Vagina (tissue), 2 donors: Measurements from ENCODE around the gene ARHGEF4. TPM values are rescaled to one million over a fixed set of nuclear protein-coding genes. Genes with fewer than 3 reads are reported as not detected.
A peak's percentile ranks its signal among the peaks of the same experiment; 100 is the strongest.

ENCODE experiments used
- DNase-seq, 2 donors: peaks; one replicate each; pipeline ENCODE4 v3.0.0-alpha.2; 2017; ENCODE audit errors: extremely low spot score in 2 of 2
- H3K27ac ChIP-seq: fragments of 200-600 bp; sonication (generic); one replicate; pipeline ENCODE4 v1.5.1; 2019
- H3K27me3 ChIP-seq: fragments of 200-600 bp; sonication (generic); one replicate; pipeline ENCODE4 v1.5.1; 2019
- H3K36me3 ChIP-seq, 2 donors: fragments of 200-600 bp; sonication (generic); one replicate each; pipeline ENCODE4 v1.5.1; 2017 to 2019
- H3K4me1 ChIP-seq: fragments of 200-600 bp; sonication (generic); one replicate; pipeline ENCODE4 v1.5.1; 2019
- H3K4me3 ChIP-seq, 2 donors: fragments of 200-600 bp; sonication (generic); 1 replicate in 1 of 2; 2 replicates in 1 of 2; pipeline ENCODE4 v1.5.1; 2016 to 2019
- H3K9me3 ChIP-seq: fragments of 200-600 bp; sonication (generic); one replicate; pipeline ENCODE4 v1.5.1; 2019
- POLR2A ChIP-seq, 2 donors: fragments of 450-650 bp; IDR thresholded peaks; one replicate each; pipeline ENCODE4 v1.6.1; 2017; ENCODE audit warnings: antibody characterized with exemption in 2 of 2, mild to moderate bottlenecking in 2 of 2, moderate library complexity in 2 of 2
- POLR2AphosphoS5 ChIP-seq, 2 donors: sonication (generic); formaldehyde crosslinking; IDR thresholded peaks; one replicate each; pipeline ENCODE4 v1.9.0; 2017; ENCODE audit warnings: antibody characterized with exemption in 2 of 2, mild to moderate bottlenecking in 2 of 2, low read depth in 1 of 2; ENCODE audit not compliant: insufficient read depth in 1 of 2
- intact Hi-C: fragments of 100-400 bp; cut with DNase I; formaldehyde crosslinking; loops from one replicate; pipeline ENCODE4 v1.15.1; 2023
- total RNA-seq: library from RNA; depleted of rRNA; stranded (reverse); fragments of >200 nt; gene quantifications from one replicate; pipeline ENCODE4 v1.2.3, GENCODE V29; 2016
- TF ChIP-seq, protein P1 (sequence below), 3 experiments: fragments of 450-650 bp in 2 of 3; fragments of 200-600 bp in 1 of 3; sonication (generic) in 1 of 3; IDR thresholded peaks; one replicate each; pipeline ENCODE4 v1.5.1; 2017 to 2019; ENCODE audit warnings: antibody characterized with exemption in 3 of 3, mild to moderate bottlenecking in 2 of 3, moderate library complexity in 2 of 3

The ARHGEF4 gene
- total RNA-seq, 1 donor from 2014 or later, result 116 TPM

DNA sequence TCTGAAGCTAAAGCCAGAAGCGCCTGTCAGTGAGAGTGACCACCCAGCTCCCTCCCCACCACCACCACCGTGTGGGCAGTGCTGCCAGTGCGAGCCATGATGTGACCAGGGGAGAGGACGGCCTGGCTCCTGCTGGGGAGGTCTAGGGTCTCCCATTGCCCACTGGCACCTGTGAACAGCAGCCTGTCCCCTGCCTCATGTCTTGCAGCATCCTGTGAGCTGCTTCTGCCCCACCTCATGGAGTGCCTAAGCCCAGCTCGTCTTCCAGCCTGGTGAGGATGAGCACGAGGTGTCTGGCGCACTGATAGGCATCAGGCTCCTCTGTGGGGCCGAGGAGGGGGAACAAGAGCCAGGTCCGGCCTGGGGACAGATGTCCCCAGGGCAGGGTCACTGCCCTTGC, 195.2 kb downstream of the ARHGEF4 start:
- TF ChIP-seq POLR2AphosphoS5 (IDR thresholded peaks at IDR 0.05; ENCODE audit: insufficient read depth in 1 of 2, low read depth in 1 of 2) (no peak), POLR2A (IDR thresholded peaks at IDR 0.05) (no peak)
- TF ChIP-seq, protein P1, sequence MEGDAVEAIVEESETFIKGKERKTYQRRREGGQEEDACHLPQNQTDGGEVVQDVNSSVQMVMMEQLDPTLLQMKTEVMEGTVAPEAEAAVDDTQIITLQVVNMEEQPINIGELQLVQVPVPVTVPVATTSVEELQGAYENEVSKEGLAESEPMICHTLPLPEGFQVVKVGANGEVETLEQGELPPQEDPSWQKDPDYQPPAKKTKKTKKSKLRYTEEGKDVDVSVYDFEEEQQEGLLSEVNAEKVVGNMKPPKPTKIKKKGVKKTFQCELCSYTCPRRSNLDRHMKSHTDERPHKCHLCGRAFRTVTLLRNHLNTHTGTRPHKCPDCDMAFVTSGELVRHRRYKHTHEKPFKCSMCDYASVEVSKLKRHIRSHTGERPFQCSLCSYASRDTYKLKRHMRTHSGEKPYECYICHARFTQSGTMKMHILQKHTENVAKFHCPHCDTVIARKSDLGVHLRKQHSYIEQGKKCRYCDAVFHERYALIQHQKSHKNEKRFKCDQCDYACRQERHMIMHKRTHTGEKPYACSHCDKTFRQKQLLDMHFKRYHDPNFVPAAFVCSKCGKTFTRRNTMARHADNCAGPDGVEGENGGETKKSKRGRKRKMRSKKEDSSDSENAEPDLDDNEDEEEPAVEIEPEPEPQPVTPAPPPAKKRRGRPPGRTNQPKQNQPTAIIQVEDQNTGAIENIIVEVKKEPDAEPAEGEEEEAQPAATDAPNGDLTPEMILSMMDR (IDR thresholded peaks at IDR 0.05), result no peak
- Histone ChIP-seq H3K9me3 (no peaks in the 10 kb centered on the region), H3K36me3 (no peaks in the 10 kb centered on the region), H3K4me1 (peaks cover 19% of the 10 kb centered on the region), H3K27me3 (no peaks in the 10 kb centered on the region), H3K27ac (no peak overlapping the region), H3K4me3 (no peak overlapping the region)
- DNase-seq, result no peak
- intact Hi-C loops, result no loop called here

DNA sequence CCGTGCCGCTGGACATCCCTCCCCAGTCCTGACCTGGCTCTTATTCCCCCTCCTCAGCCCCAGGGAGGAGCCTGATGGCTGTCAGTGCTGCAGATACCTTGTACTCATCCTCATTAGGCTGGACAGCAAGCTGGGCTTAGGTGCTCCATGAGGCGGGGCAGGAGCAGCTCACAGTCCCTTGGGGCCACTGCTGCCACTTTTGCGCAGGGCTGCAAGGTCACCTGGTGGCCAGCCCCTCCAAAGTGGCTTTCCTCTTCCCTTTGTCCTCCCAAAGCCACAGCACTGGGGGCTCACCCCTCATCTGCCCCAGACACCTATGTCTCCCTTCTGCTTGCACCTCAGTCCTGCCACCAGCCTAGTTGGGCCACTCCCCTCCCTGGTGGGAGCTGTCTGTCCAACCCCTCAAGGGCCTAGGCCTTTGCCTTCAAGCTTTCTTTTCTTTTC, 195.7 kb downstream of the ARHGEF4 start:
- TF ChIP-seq, protein P1 (IDR thresholded peaks at IDR 0.05), result no peak
- H3K27ac ChIP-seq, result no peak overlapping the region
- intact Hi-C loops, result no loop called here
- H3K4me3 ChIP-seq, result no peak overlapping the region
- H3K36me3 ChIP-seq, result no peaks in the 10 kb centered on the region
- DNase-seq, result peak in 1 of 2 donors; percentile 82
- H3K9me3 ChIP-seq, result no peaks in the 10 kb centered on the region
- peaks cover 19% of the 10 kb centered on the region for H3K4me1 ChIP-seq
- no peaks in the 10 kb centered on the region for H3K27me3 ChIP-seq

DNA sequence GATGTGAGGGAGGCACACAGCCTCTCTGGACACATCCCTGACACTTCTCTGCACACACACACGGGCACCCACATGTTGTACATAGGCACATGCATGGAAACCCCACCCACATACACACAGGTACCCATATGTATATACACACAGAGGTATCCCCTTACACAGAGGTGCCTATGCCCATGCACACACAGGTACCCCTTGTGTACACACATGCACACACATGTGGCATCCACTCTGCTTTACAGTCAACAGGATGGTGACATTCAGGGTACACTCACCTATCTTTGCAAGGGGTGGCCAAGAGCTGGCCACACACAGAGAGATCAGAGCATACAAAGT, 197.0 kb downstream of the ARHGEF4 start:
- TF ChIP-seq POLR2AphosphoS5 (IDR thresholded peaks at IDR 0.05; ENCODE audit: insufficient read depth in 1 of 2, low read depth in 1 of 2), result no peak
- TF ChIP-seq, protein P1 (IDR thresholded peaks at IDR 0.05), result no peak
- no peak for TF ChIP-seq POLR2A (IDR thresholded peaks at IDR 0.05)
- intact Hi-C loops, result no loop called here
- DNase-seq, result peak in 1 of 2 donors; percentile 82
- H3K4me1 ChIP-seq, result peaks cover 19% of the 10 kb centered on the region
- H3K27ac ChIP-seq, result no peak overlapping the region
- no peaks in the 10 kb centered on the region for H3K27me3 ChIP-seq
- no peaks in the 10 kb centered on the region for H3K36me3 ChIP-seq
- H3K9me3 ChIP-seq, result no peaks in the 10 kb centered on the region
- H3K4me3 ChIP-seq, result no peak overlapping the region

DNA sequence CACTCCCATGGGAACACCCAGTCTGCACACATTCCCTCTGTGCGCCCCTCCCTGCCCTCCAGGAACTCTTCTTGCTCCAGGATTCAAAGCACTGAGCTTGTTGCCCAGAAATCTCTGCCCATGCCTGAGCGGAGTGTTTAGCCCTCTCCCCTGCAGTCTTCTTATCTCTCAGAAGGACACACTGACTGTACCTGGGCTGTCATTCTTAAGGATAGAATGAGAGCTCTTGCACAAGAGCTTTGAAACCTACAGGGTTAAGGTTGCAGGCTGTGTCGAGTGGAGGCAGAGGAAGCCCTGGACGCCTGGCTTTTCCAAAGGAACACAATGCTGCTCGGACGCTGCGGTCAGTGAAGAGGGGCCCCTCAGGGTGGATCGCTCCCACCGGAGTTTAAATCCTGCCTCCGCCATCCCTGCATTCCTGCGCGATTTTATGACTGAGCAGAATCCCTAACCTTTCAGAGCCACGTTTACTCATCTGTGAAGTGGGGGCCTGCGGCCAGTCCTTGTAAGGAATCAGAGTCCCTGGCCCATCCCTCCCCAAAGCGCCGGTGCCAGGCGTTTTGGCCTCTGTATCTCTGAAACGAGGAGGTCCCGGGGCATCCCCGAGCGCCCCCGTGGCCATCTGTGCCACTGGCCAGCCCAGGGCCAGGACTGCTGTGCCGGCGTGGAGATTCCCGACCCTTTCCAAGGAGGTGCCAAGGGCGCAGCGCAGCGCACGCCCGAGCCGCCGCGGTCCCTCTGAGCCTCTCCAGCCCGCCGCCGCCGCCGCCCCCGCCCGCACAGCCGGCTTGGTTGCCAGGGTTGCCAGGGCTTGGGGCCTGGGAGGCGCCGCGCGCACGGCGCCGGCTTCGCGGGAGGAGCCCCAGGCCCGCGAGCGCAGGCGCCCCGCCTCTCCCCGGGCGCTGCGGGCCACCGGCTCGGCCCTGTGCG, 197.7 kb downstream of the ARHGEF4 start:
- Histone ChIP-seq H3K4me3 (peak overlapping the region; percentile 45 to 61), H3K4me1 (peaks cover 19% of the 10 kb centered on the region), H3K36me3 (no peaks in the 10 kb centered on the region), H3K9me3 (no peaks in the 10 kb centered on the region), H3K27ac (no peak overlapping the region), H3K27me3 (no peaks in the 10 kb centered on the region)
- no peak for DNase-seq
- intact Hi-C loops, result no loop called here
- TF ChIP-seq POLR2AphosphoS5 (IDR thresholded peaks at IDR 0.05; ENCODE audit: insufficient read depth in 1 of 2, low read depth in 1 of 2) (no peak), POLR2A (IDR thresholded peaks at IDR 0.05) (no peak)
- TF ChIP-seq, protein P1 (IDR thresholded peaks at IDR 0.05), result no peak
